Activated CD4-positive, alpha-beta T cell treated with anti-CD3 and anti-CD28 coated beads, Interleukin-2, Interleukin-4, amounts not matched to agents 100 ng/mL and 50 ng/mL, durations not matched to agents 16 hours and 8 hours (primary cell): ENCODE results near the gene KCNA1.

Source experiments
- DNase-seq: peaks from one replicate; pipeline ENCODE4 v3.0.0-alpha.2; 2020; ENCODE audit warnings: low spot score

KCNA1 gene

GRCh38 chr12:4911316-4911994, 1.8 kb downstream of the KCNA1 start:
- no peak for DNase-seq

GRCh38 chr12:4914720-4915119, 5.0 kb downstream of the KCNA1 start:
- no peak for DNase-seq

GRCh38 chr12:4915752-4916151, 6.0 kb downstream of the KCNA1 start:
- no peak for DNase-seq

GRCh38 chr12:4918950-4919660, 9.4 kb downstream of the KCNA1 start:
- no peak for DNase-seq

GRCh38 chr12:4932576-4932975, 22.9 kb downstream of the KCNA1 start:
- no peak for DNase-seq

- DNase-seq: no peak
Observed at GRCh38 chr12:4933411-4933810, 23.7 kb downstream of the KCNA1 start.

- DNase-seq: no peak
Observed at GRCh38 chr12:4934407-4935035, 24.8 kb downstream of the KCNA1 start.

GRCh38 chr12:4938900-4939299, 29.2 kb downstream of the KCNA1 start:
- no peak for DNase-seq

GRCh38 chr12:4939418-4940023, 29.8 kb downstream of the KCNA1 start:
- DNase-seq: no peak

GRCh38 chr12:4943067-4943937, 33.6 kb downstream of the KCNA1 start:
- DNase-seq: no peak

- no peak for DNase-seq
Observed at GRCh38 chr12:4943938-4944284, 34.2 kb downstream of the KCNA1 start.

- no peak for DNase-seq
Observed at GRCh38 chr12:4947253-4947652, 37.5 kb downstream of the KCNA1 start.

GRCh38 chr12:4951083-4951482, 41.4 kb downstream of the KCNA1 start:
- no peak for DNase-seq

- no peak for DNase-seq
Observed at GRCh38 chr12:4951601-4952000, 41.9 kb downstream of the KCNA1 start.

GRCh38 chr12:4954621-4955354, 45.1 kb downstream of the KCNA1 start:
- no peak for DNase-seq

GRCh38 chr12:4956054-4956453, 46.3 kb downstream of the KCNA1 start:
- DNase-seq: no peak

- DNase-seq: no peak
Observed at GRCh38 chr12:4956968-4957367, 47.3 kb downstream of the KCNA1 start.

- no peak for DNase-seq
Observed at GRCh38 chr12:4957761-4958160, 48.1 kb downstream of the KCNA1 start.

- no peak for DNase-seq
Observed at GRCh38 chr12:4958697-4959375, 49.1 kb downstream of the KCNA1 start.

- no peak for DNase-seq
Observed at GRCh38 chr12:4959381-4959780, 49.7 kb downstream of the KCNA1 start.

GRCh38 chr12:4960030-4960429, 50.3 kb downstream of the KCNA1 start:
- DNase-seq: no peak
